Measurements from ENCODE around the gene THRSP. TPM values are rescaled to one million over a fixed set of nuclear protein-coding genes. Genes with fewer than 3 reads are reported as not detected.

THRSP gene
- total and polyA plus RNA-seq, 10 of the 15 experiments (the other 5 are each of a cell fraction or from before 2014, with no cell fraction given), result 0.18 TPM; not detected in 9

DNA sequence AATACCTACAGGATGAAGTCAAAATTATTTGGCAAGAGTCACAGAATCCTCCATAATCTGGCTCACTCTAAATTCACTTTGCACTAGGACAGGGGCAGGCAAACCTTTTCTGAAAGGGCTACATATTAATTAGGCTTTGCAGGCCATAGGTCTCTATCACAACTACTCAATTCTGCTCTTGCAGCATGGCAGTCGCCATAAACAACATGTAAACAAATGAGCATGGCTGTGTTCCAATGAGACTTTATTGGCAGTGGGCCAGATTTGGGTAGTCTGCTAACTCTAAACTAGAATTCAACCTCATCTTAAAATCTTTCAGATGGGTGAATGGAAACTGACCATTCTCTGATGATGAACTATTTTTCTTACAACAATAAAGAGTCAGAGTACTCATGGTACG lies 5.8 kb downstream of the THRSP start:
- H3K27ac ChIP-seq (ENCODE audit: control insufficient read depth, insufficient read depth), result no peak overlapping the region
- H3K79me2 ChIP-seq (ENCODE audit: control insufficient read depth, insufficient read depth, low read length), result peaks cover under 1% of the 10 kb centered on the region
- intact Hi-C loops (cut with micrococcal nuclease; ENCODE audit: unreplicated experiment) (no loop called here), in situ Hi-C loops (cut with MboI) (no loop called here)
- ChIA-PET RAD21 (ENCODE audit: unreplicated experiment) (no interaction called here), CTCF (interaction anchor here (2.5 kb wide), 1 partner anchor 9 kb away, joined by 7 read pairs; no protein-coding TSS in a partner anchor), SMC1A (ENCODE audit: uncharacterized antibody, unreplicated experiment) (no interaction called here), POLR2A (no interaction called here)
- no peak overlapping the region for H3K4me2 ChIP-seq (ENCODE audit: control insufficient read depth, insufficient read depth)
- no peak for TF ChIP-seq RCOR1 (conservative IDR thresholded peaks at IDR 0.05; ENCODE audit: low read depth, low read length)
- TF ChIP-seq, protein P1, sequence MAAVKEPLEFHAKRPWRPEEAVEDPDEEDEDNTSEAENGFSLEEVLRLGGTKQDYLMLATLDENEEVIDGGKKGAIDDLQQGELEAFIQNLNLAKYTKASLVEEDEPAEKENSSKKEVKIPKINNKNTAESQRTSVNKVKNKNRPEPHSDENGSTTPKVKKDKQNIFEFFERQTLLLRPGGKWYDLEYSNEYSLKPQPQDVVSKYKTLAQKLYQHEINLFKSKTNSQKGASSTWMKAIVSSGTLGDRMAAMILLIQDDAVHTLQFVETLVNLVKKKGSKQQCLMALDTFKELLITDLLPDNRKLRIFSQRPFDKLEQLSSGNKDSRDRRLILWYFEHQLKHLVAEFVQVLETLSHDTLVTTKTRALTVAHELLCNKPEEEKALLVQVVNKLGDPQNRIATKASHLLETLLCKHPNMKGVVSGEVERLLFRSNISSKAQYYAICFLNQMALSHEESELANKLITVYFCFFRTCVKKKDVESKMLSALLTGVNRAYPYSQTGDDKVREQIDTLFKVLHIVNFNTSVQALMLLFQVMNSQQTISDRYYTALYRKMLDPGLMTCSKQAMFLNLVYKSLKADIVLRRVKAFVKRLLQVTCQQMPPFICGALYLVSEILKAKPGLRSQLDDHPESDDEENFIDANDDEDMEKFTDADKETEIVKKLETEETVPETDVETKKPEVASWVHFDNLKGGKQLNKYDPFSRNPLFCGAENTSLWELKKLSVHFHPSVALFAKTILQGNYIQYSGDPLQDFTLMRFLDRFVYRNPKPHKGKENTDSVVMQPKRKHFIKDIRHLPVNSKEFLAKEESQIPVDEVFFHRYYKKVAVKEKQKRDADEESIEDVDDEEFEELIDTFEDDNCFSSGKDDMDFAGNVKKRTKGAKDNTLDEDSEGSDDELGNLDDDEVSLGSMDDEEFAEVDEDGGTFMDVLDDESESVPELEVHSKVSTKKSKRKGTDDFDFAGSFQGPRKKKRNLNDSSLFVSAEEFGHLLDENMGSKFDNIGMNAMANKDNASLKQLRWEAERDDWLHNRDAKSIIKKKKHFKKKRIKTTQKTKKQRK (IDR thresholded peaks at IDR 0.05; ENCODE audit: low read depth, low read length), result no peak
- TF ChIP-seq TAF1 (IDR thresholded peaks at IDR 0.05; ENCODE audit: borderline replicate concordance, low read depth, low read length), result no peak
- no peak for TF ChIP-seq POLR2AphosphoS5 (IDR thresholded peaks at IDR 0.05; ENCODE audit: low read length)
- no peak for TF ChIP-seq SUPT20H (IDR thresholded peaks at IDR 0.05; ENCODE audit: borderline replicate concordance, control insufficient read depth, low read depth, low read length)
- TF ChIP-seq MYC (IDR thresholded peaks at IDR 0.05; ENCODE audit: insufficient read depth, insufficient read length, insufficient replicate concordance, low read length, severe bottlenecking), result no peak
- no peak for TF ChIP-seq JUND (IDR thresholded peaks at IDR 0.05; ENCODE audit: low read depth, low read length)
- no peak for TF ChIP-seq CREM (IDR thresholded peaks at IDR 0.05; ENCODE audit: low read depth)
- TF ChIP-seq, protein P2, sequence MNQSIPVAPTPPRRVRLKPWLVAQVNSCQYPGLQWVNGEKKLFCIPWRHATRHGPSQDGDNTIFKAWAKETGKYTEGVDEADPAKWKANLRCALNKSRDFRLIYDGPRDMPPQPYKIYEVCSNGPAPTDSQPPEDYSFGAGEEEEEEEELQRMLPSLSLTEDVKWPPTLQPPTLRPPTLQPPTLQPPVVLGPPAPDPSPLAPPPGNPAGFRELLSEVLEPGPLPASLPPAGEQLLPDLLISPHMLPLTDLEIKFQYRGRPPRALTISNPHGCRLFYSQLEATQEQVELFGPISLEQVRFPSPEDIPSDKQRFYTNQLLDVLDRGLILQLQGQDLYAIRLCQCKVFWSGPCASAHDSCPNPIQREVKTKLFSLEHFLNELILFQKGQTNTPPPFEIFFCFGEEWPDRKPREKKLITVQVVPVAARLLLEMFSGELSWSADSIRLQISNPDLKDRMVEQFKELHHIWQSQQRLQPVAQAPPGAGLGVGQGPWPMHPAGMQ (IDR thresholded peaks at IDR 0.05; ENCODE audit: borderline replicate concordance), result no peak
- TF ChIP-seq MTA3 (IDR thresholded peaks at IDR 0.05; ENCODE audit: borderline replicate concordance, low read length), result no peak
- no peak for TF ChIP-seq NFIC (IDR thresholded peaks at IDR 0.05; ENCODE audit: low read depth, low read length)
- no peak for TF ChIP-seq EP300 (IDR thresholded peaks at IDR 0.05; ENCODE audit: borderline replicate concordance in 1 of 2, control insufficient read depth in 1 of 2, low read depth in 2 of 2, low read length in 2 of 2)
- TF ChIP-seq, protein P3, sequence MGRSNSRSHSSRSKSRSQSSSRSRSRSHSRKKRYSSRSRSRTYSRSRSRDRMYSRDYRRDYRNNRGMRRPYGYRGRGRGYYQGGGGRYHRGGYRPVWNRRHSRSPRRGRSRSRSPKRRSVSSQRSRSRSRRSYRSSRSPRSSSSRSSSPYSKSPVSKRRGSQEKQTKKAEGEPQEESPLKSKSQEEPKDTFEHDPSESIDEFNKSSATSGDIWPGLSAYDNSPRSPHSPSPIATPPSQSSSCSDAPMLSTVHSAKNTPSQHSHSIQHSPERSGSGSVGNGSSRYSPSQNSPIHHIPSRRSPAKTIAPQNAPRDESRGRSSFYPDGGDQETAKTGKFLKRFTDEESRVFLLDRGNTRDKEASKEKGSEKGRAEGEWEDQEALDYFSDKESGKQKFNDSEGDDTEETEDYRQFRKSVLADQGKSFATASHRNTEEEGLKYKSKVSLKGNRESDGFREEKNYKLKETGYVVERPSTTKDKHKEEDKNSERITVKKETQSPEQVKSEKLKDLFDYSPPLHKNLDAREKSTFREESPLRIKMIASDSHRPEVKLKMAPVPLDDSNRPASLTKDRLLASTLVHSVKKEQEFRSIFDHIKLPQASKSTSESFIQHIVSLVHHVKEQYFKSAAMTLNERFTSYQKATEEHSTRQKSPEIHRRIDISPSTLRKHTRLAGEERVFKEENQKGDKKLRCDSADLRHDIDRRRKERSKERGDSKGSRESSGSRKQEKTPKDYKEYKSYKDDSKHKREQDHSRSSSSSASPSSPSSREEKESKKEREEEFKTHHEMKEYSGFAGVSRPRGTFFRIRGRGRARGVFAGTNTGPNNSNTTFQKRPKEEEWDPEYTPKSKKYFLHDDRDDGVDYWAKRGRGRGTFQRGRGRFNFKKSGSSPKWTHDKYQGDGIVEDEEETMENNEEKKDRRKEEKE (IDR thresholded peaks at IDR 0.05), result no peak
- no peak for TF ChIP-seq FOXM1 (IDR thresholded peaks at IDR 0.05; ENCODE audit: low read depth, low read length)
- no peak for TF ChIP-seq POLR2A (IDR thresholded peaks at IDR 0.05; ENCODE audit: low read depth, low read length)
- no peak for TF ChIP-seq CBFB (IDR thresholded peaks at IDR 0.05; ENCODE audit: low read depth)
- no peaks in the 10 kb centered on the region for H3K9me3 ChIP-seq (replicated peaks; ENCODE audit: control insufficient read depth, insufficient read depth, low read length)
- H3K36me3 ChIP-seq (ENCODE audit: control insufficient read depth in 2 of 2, insufficient read depth in 2 of 2, low read length in 1 of 2), result peaks cover 3 to 16% of the 10 kb centered on the region in 2 experiments
- H3K9ac ChIP-seq (ENCODE audit: control insufficient read depth, insufficient read depth, low read length), result no peak overlapping the region
- no TSS peak for BruUV-seq (replicated peaks)
- DNase-seq (ENCODE audit: low read depth, low spot score) (no peak), ATAC-seq (no peak), FAIRE-seq (no peak)
- no peak overlapping the region for H3K4me3 ChIP-seq
- H4K20me1 ChIP-seq (ENCODE audit: control insufficient read depth, insufficient read depth), result no peaks in the 10 kb centered on the region
- no peaks in the 10 kb centered on the region for H3K27me3 ChIP-seq (replicated peaks in 1 of 2; ENCODE audit: control insufficient read depth in 2 of 2, insufficient read depth in 2 of 2, low read length in 1 of 2)
- 100% methylated on average over 2 of the region's 2 CpGs for WGBS (ENCODE audit: insufficient coverage, insufficient replicate concordance, low lambda C conversion rate, missing lambda C conversion rate)
- no peaks in the 10 kb centered on the region for H3K4me1 ChIP-seq (ENCODE audit: control insufficient read depth, insufficient read depth, low read length)
- no peak overlapping the region for H2AFZ ChIP-seq (ENCODE audit: control insufficient read depth, low read depth, low read length)

All from GM12878 (cell line).